ENCODE data around the gene NR1I2.

NR1I2 gene

DNA sequence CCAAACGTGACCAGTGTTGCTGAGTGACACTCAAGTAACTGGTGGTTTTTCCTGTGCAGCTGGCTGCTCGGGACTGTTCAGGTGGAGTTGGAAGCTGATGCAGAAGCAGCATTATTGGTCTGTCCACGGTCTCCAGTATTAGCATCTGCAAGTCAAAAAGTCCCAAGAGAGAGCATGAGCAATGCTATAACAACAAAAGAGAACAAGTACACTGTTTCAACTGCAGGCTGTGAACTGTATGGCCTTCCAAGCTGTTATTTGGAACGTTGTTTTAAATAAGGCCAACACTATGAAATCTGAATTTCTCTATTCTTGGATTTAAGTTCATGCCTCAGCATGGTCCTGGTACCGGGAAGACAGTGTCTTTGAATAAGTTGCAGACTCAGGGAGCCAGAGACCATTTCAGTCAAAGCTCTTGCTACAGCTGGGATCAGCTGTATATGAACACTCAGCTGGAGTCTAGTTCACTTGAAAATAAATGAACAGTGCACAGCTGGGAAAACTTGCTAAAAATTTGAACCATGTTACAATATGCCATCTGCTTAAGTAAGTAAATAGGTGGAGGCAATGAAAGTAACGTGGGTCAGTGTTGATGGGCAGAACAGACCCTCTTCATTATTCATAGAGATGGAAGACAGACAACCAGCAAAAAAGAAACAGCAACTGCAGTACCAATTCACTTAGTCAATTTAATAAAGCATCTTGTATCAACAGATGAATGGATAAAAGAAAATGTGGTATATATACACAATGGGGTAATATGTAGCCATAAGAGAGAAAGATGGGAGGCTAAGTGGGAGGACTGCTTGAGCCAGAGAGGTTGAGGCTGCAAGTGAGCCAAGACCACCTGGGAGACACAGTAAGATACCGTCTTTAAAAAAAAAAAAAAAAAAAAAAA lies 45.1 kb downstream of the NR1I2 start:
- no peak for DNase-seq

DNA sequence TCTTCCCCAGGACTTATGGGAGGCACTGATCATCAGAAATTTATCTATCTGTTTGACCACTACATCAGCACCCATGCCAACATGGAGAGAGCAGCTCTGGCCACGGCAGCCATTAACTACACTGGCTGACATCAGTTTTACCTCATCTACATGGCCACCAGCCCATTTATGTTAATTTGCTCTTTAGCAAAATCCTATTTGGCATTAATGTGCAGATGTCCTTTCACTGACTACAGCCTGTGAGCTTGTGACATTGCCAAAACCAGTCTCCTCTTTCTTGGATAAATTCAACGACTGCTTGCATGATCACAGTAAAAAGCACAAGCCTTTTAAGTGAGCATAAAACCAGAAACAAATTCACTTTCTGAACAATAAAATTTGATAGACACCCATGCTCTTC lies 47.5 kb downstream of the NR1I2 start:
- no peak for DNase-seq

DNA sequence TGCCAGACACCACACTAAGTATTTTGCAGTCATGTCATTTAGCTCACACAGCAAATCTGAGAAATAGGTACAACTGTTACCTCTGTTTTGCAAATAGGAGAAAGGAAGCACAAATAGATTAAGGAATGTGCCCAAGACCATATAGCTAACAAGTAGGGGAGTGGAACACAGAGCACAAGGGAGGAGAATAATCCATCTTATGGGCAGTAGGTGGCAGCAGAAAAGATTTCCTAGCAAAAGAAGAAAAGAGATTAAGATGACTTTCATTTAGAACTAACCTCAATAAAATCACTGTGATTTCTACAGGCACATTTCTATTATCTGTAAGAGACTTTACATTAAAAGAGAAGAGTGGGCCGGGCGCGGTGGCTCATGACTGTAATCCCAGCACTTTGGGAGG lies 49.1 kb downstream of the NR1I2 start:
- DNase-seq: no peak

DNA sequence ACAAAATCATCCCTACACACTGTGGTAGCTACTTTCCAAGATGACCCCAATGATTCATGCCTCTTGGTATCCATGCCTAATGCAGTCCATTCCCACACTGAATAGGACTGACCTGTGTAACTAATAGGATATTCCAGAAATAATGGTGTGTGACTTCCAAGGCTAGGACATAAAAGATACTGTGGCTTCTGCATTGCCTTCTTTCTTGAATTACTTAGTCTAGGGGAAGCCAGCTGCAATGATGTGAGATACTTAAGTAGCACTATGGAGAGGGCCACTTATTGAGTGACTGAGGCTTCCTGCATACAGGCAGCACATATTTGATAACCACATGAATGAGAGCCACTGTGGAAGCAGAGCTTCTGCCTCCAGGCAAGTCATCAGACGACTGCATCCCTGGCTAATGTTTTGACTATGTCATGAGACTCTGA lies 50.1 kb downstream of the NR1I2 start:
- no peak for DNase-seq

DNA sequence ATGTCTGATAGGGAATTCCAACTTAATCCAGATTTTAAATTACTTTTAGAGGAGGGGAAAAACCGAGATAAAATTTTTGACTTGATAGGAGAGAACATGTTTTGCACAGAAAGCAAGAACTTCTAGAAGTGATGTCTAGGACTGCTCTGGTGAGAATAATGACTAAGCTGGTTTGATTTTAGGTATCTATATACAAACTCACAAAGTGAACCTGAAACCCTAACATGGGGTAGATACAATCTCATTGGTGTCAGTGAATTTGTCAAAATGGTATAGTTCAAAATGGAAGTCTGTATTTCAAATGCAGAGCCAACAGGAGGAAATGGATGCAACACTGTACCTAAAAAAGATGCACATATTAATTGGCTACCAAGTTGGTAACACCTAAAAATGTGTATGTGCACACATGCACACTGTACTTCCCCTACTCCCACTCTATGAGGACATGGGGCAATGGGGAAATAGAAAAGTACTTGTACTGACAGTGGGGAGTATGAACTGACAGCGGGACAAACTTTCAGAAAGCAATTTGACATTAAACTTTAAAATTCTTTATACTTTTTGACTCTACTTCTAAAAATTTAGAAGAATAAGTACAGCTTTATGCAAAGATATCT lies 53.0 kb downstream of the NR1I2 start:
- no peak for DNase-seq

DNA sequence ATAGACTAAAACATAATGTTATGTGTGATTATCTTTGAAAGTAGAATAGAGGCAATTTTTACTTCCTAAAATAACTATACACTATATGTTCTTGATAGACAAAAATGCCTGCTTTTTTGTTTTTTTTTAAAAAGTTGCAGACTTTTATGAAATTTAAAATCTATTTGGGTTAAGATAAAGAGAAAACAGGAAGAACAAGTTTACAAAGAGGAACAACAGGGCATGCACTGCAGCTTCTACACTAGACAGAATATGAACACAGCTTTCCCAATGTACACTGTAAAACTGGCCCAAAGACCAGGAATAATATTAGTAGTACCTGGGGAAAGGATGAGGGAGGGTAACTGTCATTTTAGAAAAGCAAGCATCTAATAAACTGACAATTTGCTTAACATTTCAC lies 53.7 kb downstream of the NR1I2 start:
- DNase-seq: no peak

DNA sequence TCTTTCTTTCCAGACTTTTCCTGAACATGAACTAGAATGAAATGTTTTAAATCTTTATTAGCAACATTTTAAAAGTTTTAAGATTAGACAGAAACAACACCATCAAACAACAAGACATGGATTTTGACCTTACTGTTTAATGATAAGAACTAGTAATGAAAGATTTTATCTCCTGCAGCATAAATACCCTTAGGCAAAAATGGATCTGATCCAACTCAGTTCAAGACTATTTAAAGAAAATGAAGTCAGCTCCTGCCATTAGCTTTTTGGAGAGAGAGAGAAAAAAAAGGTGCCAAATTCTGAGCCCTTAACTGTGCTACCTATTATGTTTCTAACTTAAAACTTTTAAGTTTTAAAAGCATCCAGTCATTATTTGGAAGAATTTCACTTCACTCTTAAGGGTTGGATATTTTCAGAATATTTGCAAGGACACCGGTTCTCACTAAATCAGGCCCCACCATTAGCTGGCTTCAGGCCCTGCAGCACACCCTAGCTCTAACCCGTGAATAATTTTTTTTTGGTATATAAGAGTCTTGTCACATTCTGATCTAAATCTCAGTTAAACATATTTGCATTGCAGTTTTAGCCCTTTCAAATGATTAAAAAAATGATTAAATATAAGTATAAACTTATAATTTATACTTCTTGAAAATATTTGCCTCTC lies 60.0 kb downstream of the NR1I2 start:
- DNase-seq: no peak

DNA sequence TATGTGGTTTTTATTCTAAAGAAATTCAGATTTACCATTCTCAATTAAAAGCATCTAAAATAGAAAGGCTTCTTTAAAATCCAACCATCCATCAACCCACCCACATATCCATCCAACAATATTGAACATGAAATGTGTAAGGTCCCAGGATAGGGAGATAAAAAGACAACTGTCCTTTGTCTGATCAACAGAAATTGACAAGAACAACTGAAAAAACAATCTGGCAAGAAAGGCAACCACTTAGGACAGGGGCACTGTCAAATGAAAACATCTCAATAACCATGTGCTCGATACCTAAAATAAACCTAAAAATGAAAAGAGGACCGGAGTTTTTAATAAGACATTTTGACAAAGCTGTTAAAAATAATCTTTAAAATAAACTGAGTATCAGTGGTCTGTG lies 67.2 kb downstream of the NR1I2 start:
- no peak for DNase-seq

DNA sequence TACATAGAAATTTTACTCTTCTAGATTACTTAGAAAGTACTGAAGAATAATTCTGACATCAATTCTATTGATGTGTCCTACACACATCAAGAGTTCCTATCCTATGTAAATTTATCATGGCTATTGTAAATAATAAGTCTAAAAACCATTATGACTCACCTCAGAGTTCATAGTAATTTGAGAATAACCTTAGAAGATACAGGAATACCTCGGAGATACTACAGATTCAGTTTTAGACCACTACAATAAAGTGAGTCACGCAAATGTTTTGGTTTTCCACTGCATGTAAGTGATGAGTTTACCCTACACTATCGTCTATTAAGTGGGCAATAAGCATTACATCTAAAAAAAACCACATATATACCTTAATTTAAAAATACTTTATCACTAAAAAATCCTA lies 74.8 kb downstream of the NR1I2 start:
- no peak for DNase-seq

DNA sequence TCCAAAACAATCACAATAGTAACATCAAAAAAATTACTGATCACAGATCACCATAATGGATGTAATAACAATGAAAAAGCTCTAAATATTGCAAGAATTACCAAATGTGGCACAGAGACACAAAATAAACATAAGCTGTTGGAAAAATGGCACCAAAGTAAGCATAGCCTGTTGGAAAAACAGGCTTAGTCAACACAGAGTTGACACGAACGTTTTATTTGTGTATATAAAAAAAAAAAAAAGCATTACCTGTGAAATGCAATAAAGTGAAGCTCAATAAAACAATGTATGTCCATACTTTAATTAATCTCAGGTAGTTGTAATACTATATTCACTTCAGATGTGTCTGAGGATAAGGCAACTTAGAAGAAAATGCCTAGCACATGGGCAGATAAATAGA lies 77.1 kb downstream of the NR1I2 start:
- DNase-seq: no peak

DNA sequence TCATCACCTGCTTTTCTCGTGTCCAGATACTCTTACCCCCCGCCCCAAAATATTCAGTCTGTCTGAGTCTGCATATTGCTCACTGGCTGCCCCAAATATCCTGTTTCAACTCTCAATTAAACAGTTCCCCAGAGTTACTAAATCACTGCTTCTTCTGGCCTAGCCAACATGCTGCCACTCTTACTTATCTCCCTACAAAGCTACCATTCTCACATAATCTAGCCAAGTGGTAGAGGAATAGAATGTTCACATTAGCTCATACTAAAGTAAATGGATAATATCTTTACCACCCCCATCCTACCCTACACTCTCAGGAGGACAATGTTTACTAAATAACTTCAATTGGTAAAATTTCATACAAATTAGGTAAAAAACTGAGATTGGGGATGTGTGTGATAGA lies 77.8 kb downstream of the NR1I2 start:
- DNase-seq: no peak

DNA sequence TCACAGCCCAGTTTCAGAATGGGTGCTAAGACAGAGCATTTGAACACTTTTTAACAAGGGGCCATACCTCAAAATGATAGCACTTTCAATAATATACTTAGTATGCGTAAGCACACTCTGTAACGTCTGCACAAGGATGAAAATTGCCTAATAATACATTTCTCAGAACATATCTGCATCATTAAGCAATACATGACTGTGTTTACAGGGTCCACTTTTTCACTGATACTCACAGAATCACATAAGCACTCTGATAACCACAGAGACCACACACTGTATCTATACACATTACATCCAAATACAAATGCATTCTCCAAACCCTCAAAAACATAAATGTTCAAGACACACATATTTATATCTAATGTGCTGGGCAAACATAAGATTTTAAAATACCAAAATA lies 79.8 kb downstream of the NR1I2 start:
- no peak for DNase-seq

DNA sequence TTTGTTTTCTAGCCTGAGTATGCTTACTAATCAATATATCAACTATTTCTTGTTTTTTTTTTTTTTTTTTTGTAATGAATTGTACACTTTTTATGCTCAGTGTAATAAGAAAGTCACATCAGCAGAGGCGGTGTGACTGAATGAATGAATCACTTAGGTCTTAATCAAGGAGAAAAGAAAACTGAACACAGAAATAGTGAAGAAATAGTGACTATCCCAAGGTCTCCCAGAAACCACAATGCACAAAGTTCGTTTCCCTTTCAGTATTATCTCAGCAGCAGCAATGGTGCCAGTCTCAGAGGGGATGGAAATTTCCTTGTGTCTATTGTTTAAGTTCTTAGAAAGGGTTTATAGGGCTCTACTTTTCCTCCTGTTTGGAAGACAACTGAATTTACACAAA lies 80.7 kb downstream of the NR1I2 start:
- DNase-seq: no peak

DNA sequence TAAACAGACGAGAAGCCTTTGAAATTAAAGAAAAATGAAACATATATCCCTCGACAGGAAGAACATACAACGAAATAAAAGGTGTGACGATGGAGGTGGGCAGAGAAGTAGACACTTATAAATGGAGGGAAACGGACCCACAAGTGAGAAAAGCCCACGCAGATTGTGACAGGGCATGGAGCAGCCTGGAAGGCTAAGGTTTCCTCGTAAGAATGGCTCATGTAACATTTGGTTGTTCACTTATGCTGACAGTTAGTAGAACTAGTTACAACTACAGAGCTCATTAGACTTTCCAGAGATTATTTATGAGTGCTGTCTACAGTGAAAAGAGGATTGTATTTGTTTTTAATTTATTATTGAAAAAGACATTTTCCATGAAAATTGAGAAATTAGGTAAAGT lies 82.6 kb downstream of the NR1I2 start:
- DNase-seq: no peak

Data from NCI-H1105 (cell line).